Ovary (tissue), 3 donors: ENCODE measurements around the gene MPRIP.

Source experiments
- POLR2A ChIP-seq: fragments of 450-650 bp; IDR thresholded peaks from one replicate; pipeline ENCODE4 v1.6.1; 2017; ENCODE audit warnings: antibody characterized with exemption, mild to moderate bottlenecking, moderate library complexity
- TF ChIP-seq, protein P1 (sequence below), 3 donors: fragments of 450-650 bp in 2 of 3; fragments of 200-600 bp in 1 of 3; IDR thresholded peaks; one replicate each; pipeline versions ENCODE4 v1.5.1 to v1.8.0; 2016 to 2022; ENCODE audit warnings: antibody characterized with exemption in 3 of 3, mild to moderate bottlenecking in 1 of 3
- donor health status: DM: no; HTN: no; CAD: no.

DNA sequence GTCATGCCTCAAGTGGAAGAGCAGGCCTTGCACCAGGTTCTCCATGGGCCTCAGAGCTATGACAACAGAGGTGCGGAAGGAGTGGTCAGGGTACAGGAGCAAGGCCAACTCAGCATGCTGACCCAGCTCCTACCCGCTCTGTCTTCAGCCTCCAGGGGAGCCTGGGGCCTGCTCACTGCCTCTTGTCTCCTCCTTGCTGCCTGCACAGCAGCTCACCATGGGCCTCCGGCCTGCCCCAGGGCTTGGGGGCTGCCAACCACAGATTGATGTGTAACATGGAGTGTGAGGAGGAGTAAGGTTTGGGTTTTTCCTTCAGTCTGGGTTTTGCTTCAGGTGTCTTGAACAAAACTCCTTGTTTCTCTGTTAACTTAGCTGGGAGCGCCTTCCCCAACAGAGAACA is 101.8 kb downstream of the MPRIP start:
- TF ChIP-seq, protein P1, sequence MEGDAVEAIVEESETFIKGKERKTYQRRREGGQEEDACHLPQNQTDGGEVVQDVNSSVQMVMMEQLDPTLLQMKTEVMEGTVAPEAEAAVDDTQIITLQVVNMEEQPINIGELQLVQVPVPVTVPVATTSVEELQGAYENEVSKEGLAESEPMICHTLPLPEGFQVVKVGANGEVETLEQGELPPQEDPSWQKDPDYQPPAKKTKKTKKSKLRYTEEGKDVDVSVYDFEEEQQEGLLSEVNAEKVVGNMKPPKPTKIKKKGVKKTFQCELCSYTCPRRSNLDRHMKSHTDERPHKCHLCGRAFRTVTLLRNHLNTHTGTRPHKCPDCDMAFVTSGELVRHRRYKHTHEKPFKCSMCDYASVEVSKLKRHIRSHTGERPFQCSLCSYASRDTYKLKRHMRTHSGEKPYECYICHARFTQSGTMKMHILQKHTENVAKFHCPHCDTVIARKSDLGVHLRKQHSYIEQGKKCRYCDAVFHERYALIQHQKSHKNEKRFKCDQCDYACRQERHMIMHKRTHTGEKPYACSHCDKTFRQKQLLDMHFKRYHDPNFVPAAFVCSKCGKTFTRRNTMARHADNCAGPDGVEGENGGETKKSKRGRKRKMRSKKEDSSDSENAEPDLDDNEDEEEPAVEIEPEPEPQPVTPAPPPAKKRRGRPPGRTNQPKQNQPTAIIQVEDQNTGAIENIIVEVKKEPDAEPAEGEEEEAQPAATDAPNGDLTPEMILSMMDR (IDR thresholded peaks at IDR 0.05) = no peak
- TF ChIP-seq POLR2A = no peak
